ENCODE data around the gene RBM14. TPM values are rescaled to one million over a fixed set of nuclear protein-coding genes. Genes with fewer than 3 reads are reported as not detected.

RBM14 gene
- total and polyA plus RNA-seq, 9 of the 15 experiments (the other 6 are each of a cell fraction or from before 2014, with no cell fraction given) = 5.5 to 131 (median 42.6) TPM

GRCh38 chr11:66616379-66617154, at the start of gene RBM14 (continued):
- peak; percentile 93 for TF ChIP-seq NEUROD1 (IDR thresholded peaks at IDR 0.05; ENCODE audit: borderline replicate concordance, low read depth, low read length, partially characterized antibody)
- no peak for TF ChIP-seq SREBF2 (CRISPR knock-in tag; IDR thresholded peaks at IDR 0.05)
- TF ChIP-seq TEAD4 (IDR thresholded peaks at IDR 0.05; ENCODE audit: low read length) = 0 out of 2 replicates have a peak, but pooled peaks have one; percentile 18
- TF ChIP-seq TEAD4 (CRISPR knock-in tag; IDR thresholded peaks at IDR 0.05; ENCODE audit: borderline replicate concordance) = peak; percentile 65; the same call in 1 of the 2 replicates
- TF ChIP-seq ZBTB17 (CRISPR knock-in tag; IDR thresholded peaks at IDR 0.05) = peak; percentile 73
- TF ChIP-seq ZNF76 (CRISPR knock-in tag; IDR thresholded peaks at IDR 0.05; ENCODE audit: borderline replicate concordance) = peak; percentile 64; the same call in 1 of the 2 replicates
- peak; percentile 96 for TF ChIP-seq PHF8 (IDR thresholded peaks at IDR 0.05; ENCODE audit: borderline replicate concordance, low read length)
- TF ChIP-seq LARP7 (IDR thresholded peaks at IDR 0.05) = no peak
- peak; percentile 82 for TF ChIP-seq CHD2 (IDR thresholded peaks at IDR 0.05; ENCODE audit: low read depth, low read length)
- TF ChIP-seq SRF (CRISPR knock-in tag; IDR thresholded peaks at IDR 0.05) = peak; percentile 13 to 50; a peak in 2 of 4 replicates

GRCh38 chr11:66567787-66568123, 48.7 kb upstream of the RBM14 start:
- ATAC-seq = no peak
- Histone ChIP-seq H3K27ac (ENCODE audit: extremely low read depth, low read depth, low read length) (no peak overlapping the region), H3K9me1 (ENCODE audit: control insufficient read depth, insufficient read depth, low read length) (no peaks in the 10 kb centered on the region), H2AFZ (ENCODE audit: low read depth, low read length) (peak overlapping the region; percentile 89), H3K27me3 (ENCODE audit: control insufficient read depth in 2 of 2, insufficient read depth in 2 of 2, low read length in 2 of 2) (peaks cover 0 to 10% of the 10 kb centered on the region in 2 experiments; a peak in 2 of 5 replicates), H4K20me1 (replicated peaks; ENCODE audit: control insufficient read depth, insufficient read depth, low read length) (no peaks in the 10 kb centered on the region), H3K4me1 (replicated peaks in 1 of 2; ENCODE audit: control insufficient read depth in 2 of 2, insufficient read depth in 2 of 2, low read length in 2 of 2) (peaks cover 8 to 19% of the 10 kb centered on the region in 2 experiments; a peak in 4 of 5 replicates), H3K4me3 (peak overlapping the region; percentile 48), H3K79me2 (ENCODE audit: control insufficient read depth, insufficient read depth, low read length) (no peaks in the 10 kb centered on the region), H3K36me3 (ENCODE audit: control insufficient read depth, insufficient read depth, low read length) (no peaks in the 10 kb centered on the region), H3K4me2 (ENCODE audit: insufficient read depth, low read length) (peak overlapping the region; percentile 72), H3K9me3 (replicated peaks; ENCODE audit: control insufficient read depth, insufficient read depth, low read depth, low read length) (no peaks in the 10 kb centered on the region), H3K9ac (ENCODE audit: insufficient read depth in 1 of 2, low read depth in 2 of 2, low read length in 2 of 2) (peak overlapping the region in 1 of 2 experiments; percentile 83; a peak in 2 of 4 replicates)
- CTCF ChIA-PET (ENCODE audit: low intra/inter-chr PET ratio) = no interaction called here
- no peak for FAIRE-seq
- in situ Hi-C loops (cut with MboI) (loop anchor here (5.0 kb wide), 1 partner anchor 270 kb away; no protein-coding TSS in a partner anchor), intact Hi-C loops (cut with micrococcal nuclease) (no loop called here)
- no TSS peak for BruUV-seq (replicated peaks)
- no peak for DNase-seq (ENCODE audit: extremely low read depth in 1 of 4, low spot score in 3 of 4)
- TF ChIP-seq ZFP36 (IDR thresholded peaks at IDR 0.05; ENCODE audit: low read depth, low read length, partially characterized antibody) (peak; percentile 18), JUND (IDR thresholded peaks at IDR 0.05; ENCODE audit: borderline replicate concordance, low read depth, low read length) (no peak), JUND (tag; IDR thresholded peaks at IDR 0.05; ENCODE audit: borderline replicate concordance, low read depth, low read length) (no peak), ZNF583 (CRISPR knock-in tag; IDR thresholded peaks at IDR 0.05) (no peak), ZNF133 (CRISPR knock-in tag; IDR thresholded peaks at IDR 0.05) (no peak), FOXM1 (IDR thresholded peaks at IDR 0.05; ENCODE audit: low read depth) (no peak), FOXM1 (CRISPR knock-in tag; IDR thresholded peaks at IDR 0.05; ENCODE audit: low read depth) (no peak), ZBTB8A (IDR thresholded peaks at IDR 0.05; ENCODE audit: partially characterized antibody) (no peak), ZNF586 (CRISPR knock-in tag; conservative IDR thresholded peaks at IDR 0.05) (no peak), GTF2B (IDR thresholded peaks at IDR 0.05; ENCODE audit: extremely low read depth, insufficient read length) (no peak)
- WGBS (ENCODE audit: insufficient coverage, low coverage, missing lambda C conversion rate) = 25% methylated on average over 15 of the region's 15 CpGs
- POLR2A ChIA-PET = interaction anchor here (0.5 to 1.8 kb wide), 5 partner anchors 8 to 923 kb away, joined by 3 to 5 read pairs (median 4); no protein-coding TSS in a partner anchor

Data from K562 (cell line).